Spleen (tissue), 7 donors: ENCODE data around the gene RIPOR1.

ENCODE experiments used
- POLR2A ChIP-seq, 3 donors: fragments of 450-650 bp; IDR thresholded peaks; one replicate each; pipeline ENCODE4 v1.5.1; 2017; ENCODE audit warnings: antibody characterized with exemption in 3 of 3, mild to moderate bottlenecking in 1 of 3
- POLR2AphosphoS5 ChIP-seq, 3 donors: sonication (generic); formaldehyde crosslinking; IDR thresholded peaks; one replicate each; pipeline ENCODE4 v1.5.1; 2017; ENCODE audit warnings: antibody characterized with exemption in 3 of 3
- TF ChIP-seq, protein P1 (sequence below), 11 experiments: fragments of 200-600 bp in 7 of 11; fragments of 450-650 bp in 4 of 11; sonication (generic) in 4 of 11; IDR thresholded peaks in 8 of 11; conservative IDR thresholded peaks in 3 of 11; 1 replicate in 7 of 11; 2 replicates in 4 of 11; pipeline versions ENCODE4 v1.4.0 to v1.8.0; 2016 to 2021; ENCODE audit warnings: antibody characterized with exemption in 11 of 11, inconsistent platforms in 4 of 11, mild to moderate bottlenecking in 1 of 11
- donor health status: DM: no; HTN: no; CAD: no; lungs with moderate emphysema.
- donor health status: DM: no; HTN: no; CAD: no.
- donor health status: DM: no; HTN: no; CAD: no.

DNA sequence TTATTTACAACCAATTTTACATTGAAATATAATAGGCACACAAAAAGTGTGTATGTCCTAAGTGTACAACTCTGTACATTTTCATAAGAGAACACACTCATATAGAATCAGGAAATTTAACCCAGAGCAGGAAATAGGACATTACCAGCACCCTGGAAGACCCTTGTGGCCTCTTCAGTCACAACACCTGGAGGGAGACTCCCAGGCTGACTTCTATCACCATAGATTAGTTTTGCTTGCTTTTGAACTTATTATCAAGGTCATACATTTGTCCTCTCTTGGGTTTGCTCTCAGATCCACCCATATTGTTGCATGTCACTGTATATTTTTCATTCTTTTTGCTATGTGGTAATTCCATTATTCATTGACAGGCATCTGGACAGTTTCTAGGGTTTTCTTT lies 5.8 kb downstream of the RIPOR1 start:
- TF ChIP-seq, protein P1, sequence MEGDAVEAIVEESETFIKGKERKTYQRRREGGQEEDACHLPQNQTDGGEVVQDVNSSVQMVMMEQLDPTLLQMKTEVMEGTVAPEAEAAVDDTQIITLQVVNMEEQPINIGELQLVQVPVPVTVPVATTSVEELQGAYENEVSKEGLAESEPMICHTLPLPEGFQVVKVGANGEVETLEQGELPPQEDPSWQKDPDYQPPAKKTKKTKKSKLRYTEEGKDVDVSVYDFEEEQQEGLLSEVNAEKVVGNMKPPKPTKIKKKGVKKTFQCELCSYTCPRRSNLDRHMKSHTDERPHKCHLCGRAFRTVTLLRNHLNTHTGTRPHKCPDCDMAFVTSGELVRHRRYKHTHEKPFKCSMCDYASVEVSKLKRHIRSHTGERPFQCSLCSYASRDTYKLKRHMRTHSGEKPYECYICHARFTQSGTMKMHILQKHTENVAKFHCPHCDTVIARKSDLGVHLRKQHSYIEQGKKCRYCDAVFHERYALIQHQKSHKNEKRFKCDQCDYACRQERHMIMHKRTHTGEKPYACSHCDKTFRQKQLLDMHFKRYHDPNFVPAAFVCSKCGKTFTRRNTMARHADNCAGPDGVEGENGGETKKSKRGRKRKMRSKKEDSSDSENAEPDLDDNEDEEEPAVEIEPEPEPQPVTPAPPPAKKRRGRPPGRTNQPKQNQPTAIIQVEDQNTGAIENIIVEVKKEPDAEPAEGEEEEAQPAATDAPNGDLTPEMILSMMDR (IDR thresholded peaks at IDR 0.05 in 8 of 11, conservative IDR thresholded peaks at IDR 0.05 in 3 of 11): no peak
- TF ChIP-seq POLR2A (IDR thresholded peaks at IDR 0.05) (no peak), POLR2AphosphoS5 (IDR thresholded peaks at IDR 0.05) (no peak)
